Suprapubic skin (tissue), 3 donors: ENCODE data around the gene SMAP1.

Source experiments
- CTCF ChIP-seq, 2 donors: fragments of 200-600 bp in 1 of 2; fragments of 450-650 bp in 1 of 2; sonication (generic) in 1 of 2; IDR thresholded peaks; one replicate each; pipeline ENCODE4 v1.5.1; 2016 to 2019; ENCODE audit warnings: antibody characterized with exemption in 2 of 2, mild to moderate bottlenecking in 1 of 2, moderate library complexity in 1 of 2
- EP300 ChIP-seq: sonication (generic); formaldehyde crosslinking; IDR thresholded peaks from one replicate; pipeline ENCODE4 v1.6.1; 2017; ENCODE audit warnings: antibody characterized with exemption
- POLR2A ChIP-seq, 2 donors: fragments of 450-650 bp; IDR thresholded peaks; one replicate each; pipeline ENCODE4 v1.6.1; 2017; ENCODE audit warnings: antibody characterized with exemption in 2 of 2, mild to moderate bottlenecking in 2 of 2, moderate library complexity in 2 of 2

DNA sequence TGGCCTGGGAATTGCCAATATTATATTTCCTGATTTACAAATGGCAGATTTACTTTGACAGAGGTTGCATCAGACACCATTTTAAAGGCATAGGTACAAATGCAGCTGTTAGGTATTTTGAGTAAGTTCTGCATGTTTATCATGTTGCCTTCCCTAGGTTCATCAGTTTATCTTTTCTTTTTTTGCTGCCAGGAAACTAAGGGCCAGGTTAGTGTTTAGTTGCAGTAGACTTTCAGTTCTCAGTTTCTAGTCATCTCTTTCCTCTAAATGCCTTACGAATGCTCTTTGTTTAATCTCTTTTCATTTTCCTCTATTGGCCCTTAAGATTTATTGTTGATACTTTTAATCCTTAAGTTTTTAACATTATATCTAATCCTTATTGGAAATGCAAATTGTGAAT is 129.9 kb downstream of the SMAP1 start:
- TF ChIP-seq CTCF (IDR thresholded peaks at IDR 0.05) (no peak), EP300 (no peak), POLR2A (IDR thresholded peaks at IDR 0.05) (no peak)
